Dedifferentiated amniotic fluid mesenchymal stem cell (primary cell): ENCODE measurements around the gene TEDC1.

ENCODE experiments used
- DNase-seq: peaks from one replicate; pipeline ENCODE4 v3.0.0-alpha.2; 2016; ENCODE audit errors: extremely low spot score

TEDC1 gene

DNA sequence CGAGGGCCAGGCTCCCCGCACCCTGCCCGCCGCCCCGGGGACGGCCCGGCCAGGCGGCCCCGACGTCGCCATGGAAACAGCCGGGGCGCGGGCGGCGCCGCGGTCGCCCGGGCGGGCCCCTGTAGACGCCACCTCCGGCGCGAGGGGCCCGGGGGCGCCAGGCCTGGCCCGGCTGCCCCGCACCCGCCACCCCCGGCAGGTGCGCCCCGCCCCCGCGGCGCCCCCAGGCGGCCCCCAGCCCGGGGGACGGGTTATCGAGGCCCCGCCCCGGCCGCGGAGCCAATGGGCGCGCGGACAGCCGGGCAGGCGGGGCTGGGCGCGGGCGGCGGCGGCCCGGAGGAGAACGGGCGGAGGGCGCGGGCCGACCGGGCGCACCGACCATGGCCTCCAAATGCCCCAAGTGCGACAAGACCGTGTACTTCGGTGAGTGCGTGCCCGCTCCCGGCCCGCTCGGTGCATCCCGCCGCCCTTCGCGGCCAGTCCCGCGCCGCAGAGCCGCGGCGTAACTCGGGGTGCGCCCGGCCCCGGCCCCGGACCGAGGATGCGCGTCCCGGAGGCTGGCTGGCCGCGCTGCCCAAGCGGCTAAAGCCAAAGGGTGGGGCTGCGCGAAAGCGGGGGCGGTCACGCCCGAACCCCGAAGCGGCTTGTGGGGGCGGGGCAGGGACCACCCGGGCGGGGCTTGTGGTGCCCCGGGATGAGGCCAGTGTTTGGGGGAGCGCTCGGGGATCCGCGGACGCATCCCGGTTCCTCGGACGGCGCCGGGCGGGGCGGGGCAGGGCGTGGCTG, 16.4 kb upstream of the TEDC1 start, which contains the start of gene CRIP2:
Gene CRIP2 (plus strand): TSS at position 339 of the 786 bp plus-strand sequence. CDS start 42 bp downstream, at position 381.
- DNase-seq = no peak

DNA sequence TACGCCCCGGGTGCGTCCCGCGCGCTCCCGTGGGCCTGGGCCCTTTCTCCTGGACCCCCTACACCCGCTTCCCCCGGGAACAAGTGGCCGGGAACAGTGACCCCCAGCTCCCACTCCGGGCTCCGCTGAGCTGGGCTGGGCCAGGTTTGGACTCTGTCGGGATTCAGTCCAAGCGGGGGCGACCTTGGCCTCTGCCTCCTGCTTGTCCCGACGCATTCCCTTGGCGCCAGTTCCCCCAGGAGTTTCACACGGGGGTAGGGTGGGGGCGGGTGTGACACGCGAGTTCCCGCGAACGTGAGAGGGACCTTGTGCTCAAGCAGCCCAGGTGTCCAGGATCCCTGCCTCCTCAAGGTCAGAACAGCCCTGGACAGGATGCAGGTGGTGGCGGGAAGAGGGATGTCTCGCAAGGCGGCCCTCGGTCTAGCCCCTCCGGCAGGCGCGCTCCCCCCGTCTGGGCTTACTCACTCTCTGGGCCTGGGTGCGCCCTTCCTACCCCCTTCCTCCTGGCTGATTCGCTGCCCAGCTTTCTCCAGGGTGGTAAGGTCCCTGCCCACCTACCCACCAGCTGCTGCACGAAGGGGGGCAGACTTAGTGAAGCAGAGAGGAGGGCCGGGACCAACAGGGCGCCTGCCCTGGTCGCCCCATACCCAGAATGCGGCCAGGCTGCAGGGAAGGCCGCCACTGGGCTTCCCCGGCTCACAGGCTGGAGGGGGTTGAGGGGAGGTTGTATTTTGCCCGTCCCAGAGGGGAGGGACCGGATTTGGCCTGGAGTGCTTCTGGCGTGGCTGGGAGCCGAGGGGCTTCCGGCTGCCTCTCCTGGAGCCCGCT, 15.6 kb upstream of the TEDC1 start:
- DNase-seq = no peak

- DNase-seq = no peak
These were observed 14.8 kb upstream of the TEDC1 start for GRCh38 chr14:105476097-105476830.

DNA sequence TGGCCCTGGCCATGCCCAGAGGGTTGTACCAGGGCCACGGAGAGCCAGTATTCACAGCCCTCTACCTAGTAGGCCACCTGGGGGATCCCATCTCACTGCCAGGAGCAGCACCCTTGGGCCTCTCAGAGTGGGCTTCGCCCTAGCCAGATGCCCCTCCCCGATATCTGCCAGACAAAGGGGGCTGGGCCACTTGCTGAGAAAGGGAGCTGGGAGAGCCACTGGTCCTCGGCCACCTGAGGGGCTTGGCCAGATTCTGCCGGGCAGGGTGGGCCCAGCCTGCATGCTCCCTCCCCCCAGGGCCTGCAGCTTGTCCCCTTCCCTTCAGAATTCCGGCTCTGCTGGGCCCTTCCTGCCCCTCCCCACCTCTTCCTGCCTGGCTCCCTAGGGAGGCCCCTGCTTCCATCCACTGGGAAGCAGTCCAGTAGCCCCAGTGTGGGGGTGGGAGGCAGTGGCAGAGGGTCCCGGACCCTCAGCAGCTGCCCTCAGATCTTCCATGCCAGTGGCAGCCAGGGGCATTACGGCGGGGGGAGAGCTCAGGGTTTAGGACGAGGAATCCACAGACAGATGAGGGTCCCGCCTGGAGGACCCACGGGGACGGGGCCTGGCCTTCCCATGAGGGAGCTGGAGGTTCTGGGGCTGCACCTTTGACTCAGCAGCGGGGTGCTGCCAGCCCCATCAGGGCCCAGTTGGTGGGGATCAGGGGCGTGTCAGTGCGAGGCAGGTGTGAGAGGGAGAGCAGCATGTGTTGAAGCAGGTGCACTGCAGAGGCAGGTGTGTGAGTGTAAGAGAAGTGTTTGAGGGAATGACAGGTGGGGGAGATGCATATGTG, 14.0 kb upstream of the TEDC1 start:
- DNase-seq = no peak

DNA sequence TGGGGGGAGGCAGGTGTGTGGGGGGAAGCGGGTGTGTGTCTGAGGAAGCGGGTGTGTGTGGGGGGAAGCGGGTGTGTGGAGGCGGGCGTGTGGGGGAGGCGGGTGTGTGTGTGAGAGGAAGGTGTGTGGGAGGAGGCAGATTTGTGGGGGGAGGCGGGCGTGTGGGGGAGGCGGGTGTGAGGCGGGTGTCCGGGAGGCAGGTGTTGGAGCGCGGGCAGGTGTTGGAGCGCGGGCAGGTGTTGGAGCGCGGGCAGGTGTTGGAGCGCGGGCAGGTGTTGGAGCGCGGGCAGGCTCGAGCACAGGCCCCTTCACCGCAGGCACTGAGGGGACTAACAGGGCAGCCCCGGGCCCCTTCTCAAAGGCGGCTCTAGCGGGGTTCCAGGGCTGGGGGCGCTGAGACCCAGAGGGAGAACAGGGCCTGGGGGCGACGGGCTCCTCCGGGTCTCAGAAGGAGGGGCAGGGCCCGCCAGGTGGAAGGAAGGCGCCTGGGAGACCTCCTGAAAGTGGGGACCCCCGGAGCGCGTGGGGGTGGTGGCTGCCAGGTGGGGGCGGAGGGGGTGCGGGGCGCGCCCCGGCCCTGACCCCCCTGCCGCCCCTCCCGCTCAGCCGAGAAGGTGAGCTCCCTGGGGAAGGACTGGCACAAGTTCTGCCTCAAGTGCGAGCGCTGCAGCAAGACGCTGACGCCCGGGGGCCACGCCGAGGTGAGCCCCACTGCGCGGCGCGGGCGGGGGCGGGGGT, 13.2 kb upstream of the TEDC1 start:
- DNase-seq = no peak

DNA sequence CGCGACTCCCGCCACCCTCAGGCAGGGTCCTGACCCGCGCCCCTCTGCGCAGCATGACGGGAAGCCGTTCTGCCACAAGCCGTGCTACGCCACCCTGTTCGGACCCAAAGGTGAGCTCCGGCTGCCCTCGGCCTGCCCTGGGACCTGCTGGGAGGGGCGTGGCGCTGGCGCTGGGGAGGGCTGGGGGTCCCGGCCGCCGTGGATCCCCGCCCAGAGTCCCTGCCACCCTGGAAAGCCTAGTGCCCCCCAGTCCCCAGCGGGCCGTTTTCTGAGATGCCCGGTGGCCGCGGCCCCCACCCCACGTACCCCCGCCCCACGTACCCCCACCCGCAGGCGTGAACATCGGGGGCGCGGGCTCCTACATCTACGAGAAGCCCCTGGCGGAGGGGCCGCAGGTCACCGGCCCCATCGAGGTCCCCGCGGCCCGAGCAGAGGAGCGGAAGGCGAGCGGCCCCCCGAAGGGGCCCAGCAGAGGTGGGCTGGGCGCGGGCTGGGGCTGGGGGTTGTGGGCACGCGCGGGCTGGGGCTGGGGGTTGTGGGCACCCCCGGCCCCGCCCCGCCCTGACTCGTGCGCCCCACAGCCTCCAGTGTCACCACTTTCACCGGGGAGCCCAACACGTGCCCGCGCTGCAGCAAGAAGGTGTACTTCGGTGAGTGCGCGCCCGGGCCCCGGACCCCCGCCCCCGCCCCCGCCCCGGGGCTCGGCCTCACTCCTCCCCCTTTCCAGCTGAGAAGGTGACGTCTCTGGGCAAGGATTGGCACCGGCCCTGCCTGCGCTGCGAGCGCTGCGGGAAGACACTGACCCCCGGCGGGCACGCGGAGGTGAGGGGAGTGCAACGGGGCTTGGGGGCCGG, 12.4 kb upstream of the TEDC1 start:
- no peak for DNase-seq

GRCh38 chr14:105479431-105480158, 11.5 kb upstream of the TEDC1 start:
- DNase-seq = no peak

GRCh38 chr14:105480199-105480746, 10.8 kb upstream of the TEDC1 start:
- no peak for DNase-seq

DNA sequence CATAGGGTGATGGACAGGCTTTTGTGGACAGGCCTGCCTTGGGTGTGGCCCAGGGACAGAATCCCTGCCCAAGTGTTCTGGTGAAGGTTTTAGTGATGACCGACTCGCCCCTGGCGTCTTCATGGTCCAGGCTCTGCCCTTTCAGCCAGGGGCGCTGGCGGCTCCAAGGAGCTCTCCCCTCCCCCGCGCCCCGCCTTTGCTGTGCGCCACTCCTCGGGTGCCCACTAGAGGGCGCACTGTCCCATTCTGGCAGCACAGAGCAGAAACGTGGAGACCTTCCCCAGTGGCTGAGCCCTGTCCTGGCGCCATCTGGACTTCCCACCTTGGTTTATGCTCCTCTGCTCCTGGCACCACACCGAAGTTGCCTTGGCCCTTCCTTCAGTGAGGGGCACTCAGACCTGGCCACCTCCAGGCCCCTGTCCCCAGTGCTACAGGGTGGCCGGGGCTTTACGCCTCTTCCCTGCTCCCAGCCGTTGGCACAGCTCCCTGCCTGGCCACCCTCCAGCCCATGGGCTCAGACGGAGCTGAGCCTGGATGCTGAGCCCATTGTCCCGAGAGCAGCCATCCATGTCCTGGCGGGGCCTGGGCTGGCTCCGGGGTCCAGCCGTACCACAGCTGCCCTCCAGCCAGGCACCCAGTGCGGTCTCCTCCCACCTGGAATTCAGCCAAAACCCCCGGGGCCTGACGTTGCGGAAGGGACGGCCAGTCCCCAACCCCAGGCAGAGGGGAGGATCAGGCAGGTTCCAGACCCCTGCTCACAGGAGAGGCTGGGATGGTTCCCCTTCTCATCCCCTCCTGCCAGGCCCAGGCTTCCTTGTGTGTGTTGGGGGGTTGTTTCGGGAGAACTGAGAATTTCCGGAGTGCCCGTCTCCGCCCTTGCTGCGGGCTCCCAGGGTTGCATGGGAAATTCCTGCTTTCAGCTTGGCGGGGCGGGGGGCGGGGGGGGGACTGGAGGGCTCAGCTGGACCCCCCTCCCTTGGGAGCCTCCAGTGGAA, 9.9 kb upstream of the TEDC1 start:
- peak; percentile 72 for DNase-seq

- peak; percentile 97 for DNase-seq
These were observed 9.1 kb upstream of the TEDC1 start for GRCh38 chr14:105481886-105482457.

GRCh38 chr14:105482486-105483110, 8.4 kb upstream of the TEDC1 start:
- no peak for DNase-seq

GRCh38 chr14:105483300-105484068, 7.6 kb upstream of the TEDC1 start:
- no peak for DNase-seq

GRCh38 chr14:105484069-105484996, 6.7 kb upstream of the TEDC1 start:
- no peak for DNase-seq

DNA sequence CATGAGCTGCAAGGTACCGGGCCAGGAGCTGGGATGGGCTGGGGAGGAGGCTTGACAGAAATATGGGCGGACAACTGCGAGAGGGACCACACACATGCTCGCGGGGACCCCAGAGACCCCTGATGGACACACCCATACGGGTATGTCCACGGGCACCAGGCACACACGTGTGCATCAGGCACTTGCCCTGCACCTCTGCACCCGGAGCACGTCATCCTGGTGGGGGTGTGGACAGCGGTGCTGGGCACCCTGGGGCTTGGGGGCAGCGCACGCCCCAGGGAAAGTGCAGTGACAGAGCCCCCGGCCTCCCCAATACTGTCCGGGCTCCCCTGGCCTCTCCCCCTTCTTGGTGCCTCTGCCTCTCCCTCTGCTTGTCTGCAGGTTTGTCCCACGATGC, 6.1 kb upstream of the TEDC1 start:
- DNase-seq = no peak

- DNase-seq = no peak
These were observed 5.3 kb upstream of the TEDC1 start for GRCh38 chr14:105485739-105486162.
